ENCODE data around the gene MRPL34.
"Not testable (repeated sequence)": the region's sequence is repeated elsewhere in the genome, so short reads cannot be mapped to it uniquely, and the experiment has no call there.

MRPL34 gene

GRCh38 chr19:17286263-17286662 is 19.4 kb upstream of the MRPL34 start:
- no peak for DNase-seq

GRCh38 chr19:17286752-17287151 is 18.9 kb upstream of the MRPL34 start:
- DNase-seq, result no peak

- peak in 2 of 6 experiments; percentile 12 to 13 for DNase-seq
These were observed 16.2 kb upstream of the MRPL34 start for GRCh38 chr19:17289489-17289888.

GRCh38 chr19:17292301-17293074 is 13.2 kb upstream of the MRPL34 start:
- peak; percentile 69 to 80 (median 73) for DNase-seq

- no peak for DNase-seq
These were observed 12.1 kb upstream of the MRPL34 start for GRCh38 chr19:17293605-17294004.

- DNase-seq, result peak in 4 of 6 experiments; percentile 17 to 39 (median 20)
These were observed 11.4 kb upstream of the MRPL34 start for GRCh38 chr19:17294051-17294891.

GRCh38 chr19:17295551-17295950 is 10.1 kb upstream of the MRPL34 start:
- DNase-seq, result not testable (repeated sequence)

- no peak for DNase-seq
These were observed 9.4 kb upstream of the MRPL34 start for GRCh38 chr19:17296273-17296672.

GRCh38 chr19:17296976-17297375 is 8.7 kb upstream of the MRPL34 start:
- no peak for DNase-seq

GRCh38 chr19:17300992-17301619 is 4.6 kb upstream of the MRPL34 start:
- DNase-seq, result no peak

GRCh38 chr19:17302391-17303166 is 3.1 kb upstream of the MRPL34 start:
- peak in 2 of 6 experiments; percentile 29 to 42 for DNase-seq

- peak; percentile 80 to 93 (median 90) for DNase-seq
These were observed 2.3 kb upstream of the MRPL34 start, which contains the start of gene ABHD8 for GRCh38 chr19:17303167-17303939. ABHD8 (minus strand) TSS chr19:17303425; CDS start chr19:17301616, 1,809 bp downstream.

- no peak for DNase-seq
These were observed 1.8 kb upstream of the MRPL34 start for GRCh38 chr19:17303940-17304267.

GRCh38 chr19:17304386-17305215 is 1.1 kb upstream of the MRPL34 start:
- DNase-seq, result peak in 1 of 6 experiments; percentile 11

- DNase-seq, result no peak
These were observed 506 bp upstream of the MRPL34 start for GRCh38 chr19:17305216-17305516.

GRCh38 chr19:17306285-17306714 is 628 bp downstream of the MRPL34 start:
- no peak for DNase-seq

- no peak for DNase-seq
These were observed 2.3 kb downstream of the MRPL34 start for GRCh38 chr19:17307876-17308377.

- peak; percentile 93 to 100 (median 99) for DNase-seq
These were observed 3.7 kb downstream of the MRPL34 start, which contains the start of gene DDA1 for GRCh38 chr19:17309198-17309964. DDA1 (plus strand) TSS chr19:17309563; CDS start chr19:17309655, 92 bp downstream.

- DNase-seq, result peak in 3 of 6 experiments; percentile 45 to 61 (median 48)
These were observed 4.3 kb downstream of the MRPL34 start for GRCh38 chr19:17309965-17310461.

Measured in stimulated activated naive CD4-positive, alpha-beta T cell (primary cell).